Measurements from ENCODE around the gene FMNL1. TPM values are rescaled to one million over a fixed set of nuclear protein-coding genes. Genes with fewer than 3 reads are reported as not detected.

The FMNL1 gene
- total and polyA plus RNA-seq, 7 experiments from 2014 or later, result 19.0 to 595 (median 366) TPM

GRCh38 chr17:45225051-45225700 lies 3.5 kb downstream of the FMNL1 start:
- Histone ChIP-seq H3K9me3 (ENCODE audit: control insufficient read depth in 2 of 3, low read length in 3 of 3) (no peaks in the 10 kb centered on the region), H3K27ac (ENCODE audit: low read depth, low read length) (peak overlapping the region; percentile 96), H3K4me3 (ENCODE audit: low read length) (peak overlapping the region; percentile 91), H3K4me1 (ENCODE audit: control insufficient read depth in 2 of 2, insufficient read depth in 2 of 2, low read length in 2 of 2) (peaks cover 58 to 60% of the 10 kb centered on the region in 2 donors), H3K27me3 (ENCODE audit: control insufficient read depth in 2 of 2, insufficient read depth in 2 of 2, low read length in 2 of 2) (no peaks in the 10 kb centered on the region), H3K36me3 (ENCODE audit: control insufficient read depth in 2 of 3, insufficient read depth in 3 of 3, low read length in 3 of 3) (peaks cover 0 to 5% (median 0%) of the 10 kb centered on the region in 3 experiments)
- Mint-ChIP-seq H3K27me3 (no peaks in the 10 kb centered on the region), H3K4me3 (peak overlapping the region; percentile 93 to 100 (median 98)), H3K4me1 (peaks cover 44 to 75% (median 59%) of the 10 kb centered on the region in 7 donors), H3K36me3 (peaks cover 0 to 45% (median 4%) of the 10 kb centered on the region in 5 donors), H3K9me3 (peaks cover 0 to 2% (median 0%) of the 10 kb centered on the region in 11 donors), H3K27ac (peak overlapping the region; percentile 96 to 100 (median 99))
- ChIA-PET POLR2A (interaction anchor here (0.9 to 23.4 kb wide), 9 partner anchors 19 to 91 kb away, joined by 3 to 851 read pairs (median 16); partner anchors contain the start of genes ACBD4, HEXIM1, HEXIM2 and MAP3K14), CTCF (interaction anchor here (0.6 to 13.6 kb wide), 14 partner anchors 8 to 160 kb away, joined by 3 to 397 read pairs (median 4); partner anchors contain the start of genes ACBD4 and HEXIM1)
- DNase-seq, result no peak
- intact Hi-C loops (cut with micrococcal nuclease), result loop anchor here (1.0 to 5.0 kb wide), 5 partner anchors 37 to 967 kb away; partner anchors contain the start of genes HEXIM1 (in 1 of the 2), KANSL1 (in 1 of the 2), NMT1 (in 1 of the 2) and SPATA32 (in 1 of the 2)
- no peak for ATAC-seq

- Mint-ChIP-seq H3K27ac (peak overlapping the region; percentile 96 to 100 (median 99)), H3K4me3 (peak overlapping the region; percentile 93 to 100 (median 98)), H3K4me1 (peaks cover 45 to 77% (median 56%) of the 10 kb centered on the region in 7 donors), H3K27me3 (no peaks in the 10 kb centered on the region), H3K9me3 (no peaks in the 10 kb centered on the region), H3K36me3 (peaks cover 0 to 42% (median 4%) of the 10 kb centered on the region in 5 donors)
- Histone ChIP-seq H3K27me3 (ENCODE audit: control insufficient read depth in 2 of 2, insufficient read depth in 2 of 2, low read length in 2 of 2) (no peaks in the 10 kb centered on the region), H3K4me3 (ENCODE audit: low read length) (peak overlapping the region; percentile 91), H3K27ac (ENCODE audit: low read depth, low read length) (peak overlapping the region; percentile 96), H3K36me3 (ENCODE audit: control insufficient read depth in 2 of 3, insufficient read depth in 3 of 3, low read length in 3 of 3) (peaks cover 0 to 3% (median 0%) of the 10 kb centered on the region in 3 experiments), H3K9me3 (ENCODE audit: control insufficient read depth in 2 of 3, low read length in 3 of 3) (no peaks in the 10 kb centered on the region), H3K4me1 (ENCODE audit: control insufficient read depth in 2 of 2, insufficient read depth in 2 of 2, low read length in 2 of 2) (peaks cover 60% of the 10 kb centered on the region in 2 donors)
- ChIA-PET CTCF (interaction anchor here (0.5 to 13.6 kb wide), 19 partner anchors 7 to 159 kb away, joined by 3 to 397 read pairs (median 4); partner anchors contain the start of genes ACBD4, HEXIM1 and MAP3K14), POLR2A (interaction anchor here (0.6 to 23.4 kb wide), 18 partner anchors 9 to 899 kb away, joined by 3 to 851 read pairs (median 4); partner anchors contain the start of genes ACBD4, HEXIM1, HEXIM2 and MAP3K14)
- intact Hi-C loops (cut with micrococcal nuclease), result loop anchor here (1.0 to 5.0 kb wide), 10 partner anchors 9 to 966 kb away; partner anchors contain the start of genes HEXIM1 (in 2 of the 2), MAP3K14 (in 2 of the 2), NMT1 (in 2 of the 2) and HEXIM2 (in 1 of the 2)
- ATAC-seq (peak; percentile 84), DNase-seq (peak; percentile 71 to 97 (median 92))
Measured at GRCh38 chr17:45225964-45226530, 4.4 kb downstream of the FMNL1 start.

GRCh38 chr17:45226576-45226975 lies 4.9 kb downstream of the FMNL1 start:
- no peaks in the 10 kb centered on the region for H3K27me3 Mint-ChIP-seq
- peak overlapping the region; percentile 96 to 100 (median 99) for H3K27ac Mint-ChIP-seq
- Histone ChIP-seq H3K4me1 (ENCODE audit: control insufficient read depth in 2 of 2, insufficient read depth in 2 of 2, low read length in 2 of 2) (peaks cover 64% of the 10 kb centered on the region in 2 donors), H3K27ac (ENCODE audit: low read depth, low read length) (peak overlapping the region; percentile 96), H3K27me3 (ENCODE audit: control insufficient read depth in 2 of 2, insufficient read depth in 2 of 2, low read length in 2 of 2) (no peaks in the 10 kb centered on the region), H3K9me3 (ENCODE audit: control insufficient read depth in 2 of 3, low read length in 3 of 3) (no peaks in the 10 kb centered on the region), H3K36me3 (ENCODE audit: control insufficient read depth in 2 of 3, insufficient read depth in 3 of 3, low read length in 3 of 3) (no peaks in the 10 kb centered on the region), H3K4me3 (ENCODE audit: low read length) (peak overlapping the region; percentile 91)
- DNase-seq (no peak), ATAC-seq (no peak)
- H3K4me3 Mint-ChIP-seq, result peak overlapping the region; percentile 93 to 100 (median 98)
- peaks cover 45 to 82% (median 60%) of the 10 kb centered on the region in 7 donors for H3K4me1 Mint-ChIP-seq
- ChIA-PET CTCF (interaction anchor here (0.5 to 13.6 kb wide), 14 partner anchors 7 to 158 kb away, joined by 3 to 397 read pairs (median 4); partner anchors contain the start of genes ACBD4 and MAP3K14), POLR2A (interaction anchor here (0.6 to 23.4 kb wide), 16 partner anchors 10 to 1263 kb away, joined by 3 to 851 read pairs (median 5); partner anchors contain the start of genes ACBD4, HEXIM1, HEXIM2 and MAP3K14)
- intact Hi-C loops (cut with micrococcal nuclease), result loop anchor here (1.0 to 5.0 kb wide), 10 partner anchors 9 to 966 kb away; partner anchors contain the start of genes MAP3K14 (in 2 of the 2), NMT1 (in 2 of the 2), HEXIM1 (in 1 of the 2) and HEXIM2 (in 1 of the 2)
- peaks cover 0 to 42% (median 4%) of the 10 kb centered on the region in 5 donors for H3K36me3 Mint-ChIP-seq
- H3K9me3 Mint-ChIP-seq, result no peaks in the 10 kb centered on the region

GRCh38 chr17:45227101-45227925 lies 5.6 kb downstream of the FMNL1 start:
- intact Hi-C loops (cut with micrococcal nuclease), result loop anchor here (2.0 to 5.0 kb wide), 5 partner anchors 35 to 965 kb away; partner anchors contain the start of genes HEXIM2 (in 1 of the 2), KANSL1 (in 1 of the 2), NMT1 (in 1 of the 2) and SPATA32 (in 1 of the 2)
- Mint-ChIP-seq H3K4me3 (peak overlapping the region; percentile 93 to 100 (median 98)), H3K27me3 (no peaks in the 10 kb centered on the region)

GRCh38 chr17:45227926-45228762 lies 6.5 kb downstream of the FMNL1 start:
- Mint-ChIP-seq H3K36me3 (peaks cover 0 to 40% (median 4%) of the 10 kb centered on the region in 5 donors), H3K27ac (peak overlapping the region; percentile 96 to 100 (median 99))
- H3K4me3 ChIP-seq (ENCODE audit: low read length), result peak overlapping the region; percentile 91

More at GRCh38 chr17:45227101-45227925, 5.6 kb downstream of the FMNL1 start:
- Histone ChIP-seq H3K9me3 (ENCODE audit: control insufficient read depth in 2 of 3, low read length in 3 of 3) (no peaks in the 10 kb centered on the region), H3K36me3 (ENCODE audit: control insufficient read depth in 2 of 3, insufficient read depth in 3 of 3, low read length in 3 of 3) (peaks cover 0 to 6% (median 0%) of the 10 kb centered on the region in 3 experiments), H3K4me1 (ENCODE audit: control insufficient read depth in 2 of 2, insufficient read depth in 2 of 2, low read length in 2 of 2) (peaks cover 64 to 65% of the 10 kb centered on the region in 2 donors), H3K27ac (ENCODE audit: low read depth, low read length) (peak overlapping the region; percentile 96), H3K27me3 (ENCODE audit: control insufficient read depth in 2 of 2, insufficient read depth in 2 of 2, low read length in 2 of 2) (no peaks in the 10 kb centered on the region), H3K4me3 (ENCODE audit: low read length) (peak overlapping the region; percentile 91)
- peaks cover 49 to 88% (median 67%) of the 10 kb centered on the region in 7 donors for H3K4me1 Mint-ChIP-seq
- ATAC-seq (no peak), DNase-seq (no peak)
- ChIA-PET POLR2A (interaction anchor here (0.6 to 34.3 kb wide), 14 partner anchors 2 to 1263 kb away, joined by 3 to 851 read pairs (median 4); partner anchors contain the start of genes FMNL1, HEXIM1, HEXIM2 and MAP3K14), CTCF (interaction anchor here (0.7 to 13.6 kb wide), 8 partner anchors 6 to 158 kb away, joined by 3 to 397 read pairs (median 9); partner anchors contain the start of genes ACBD4 and FMNL1)
- peak overlapping the region; percentile 96 to 100 (median 99) for H3K27ac Mint-ChIP-seq
- no peaks in the 10 kb centered on the region for H3K9me3 Mint-ChIP-seq
- peaks cover 0 to 44% (median 8%) of the 10 kb centered on the region in 5 donors for H3K36me3 Mint-ChIP-seq

More at GRCh38 chr17:45227926-45228762, 6.5 kb downstream of the FMNL1 start:
- no peaks in the 10 kb centered on the region for H3K9me3 ChIP-seq (ENCODE audit: control insufficient read depth in 2 of 3, low read length in 3 of 3)
- Mint-ChIP-seq H3K4me3 (peak overlapping the region; percentile 83 to 99 (median 96)), H3K9me3 (no peaks in the 10 kb centered on the region), H3K4me1 (peaks cover 56 to 92% (median 74%) of the 10 kb centered on the region in 7 donors), H3K27me3 (no peaks in the 10 kb centered on the region)
- H3K4me1 ChIP-seq (ENCODE audit: control insufficient read depth in 2 of 2, insufficient read depth in 2 of 2, low read length in 2 of 2), result peaks cover 70% of the 10 kb centered on the region in 2 donors
- CTCF ChIA-PET, result interaction anchor here (0.6 to 11.7 kb wide), 6 partner anchors 8 to 173 kb away, joined by 3 to 397 read pairs (median 5); partner anchors contain the start of genes ACBD4 and FMNL1
- intact Hi-C loops (cut with micrococcal nuclease), result loop anchor here (2.0 to 5.0 kb wide), 5 partner anchors 34 to 964 kb away; partner anchors contain the start of genes HEXIM2 (in 1 of the 2), KANSL1 (in 1 of the 2), NMT1 (in 1 of the 2) and SPATA32 (in 1 of the 2)
- H3K27me3 ChIP-seq (ENCODE audit: control insufficient read depth in 2 of 2, insufficient read depth in 2 of 2, low read length in 2 of 2), result no peaks in the 10 kb centered on the region
- POLR2A ChIA-PET, result interaction anchor here (0.5 to 34.3 kb wide), 8 partner anchors 3 to 89 kb away, joined by 3 to 851 read pairs (median 36); partner anchors contain the start of genes FMNL1, HEXIM1 and MAP3K14
- no peak for ATAC-seq
- peak overlapping the region; percentile 96 for H3K27ac ChIP-seq (ENCODE audit: low read depth, low read length)
- no peak for DNase-seq
- H3K36me3 ChIP-seq (ENCODE audit: control insufficient read depth in 2 of 3, insufficient read depth in 3 of 3, low read length in 3 of 3), result peaks cover 0 to 14% (median 0%) of the 10 kb centered on the region in 3 experiments

Data from naive thymus-derived CD4-positive, alpha-beta T cell (primary cell).